NCI-H2081 (cell line): ENCODE measurements around the gene C5AR1.
A peak's percentile ranks its signal among the peaks of the same experiment; 100 is the strongest.
"Not testable (repeated sequence)": the region's sequence is repeated elsewhere in the genome, so short reads cannot be mapped to it uniquely, and the experiment has no call there.

Experiments used
- DNase-seq, 2 experiments: peaks; one replicate each; lab custom pipeline; 2025; lab: John Stamatoyannopoulos, UW

Gene C5AR1

GRCh38 chr19:47331931-47332547 lies 22.4 kb downstream of the C5AR1 start, which contains the start of gene C5AR2:
Gene C5AR2 (plus strand): TSS chr19:47332175. CDS start chr19:47340800, 8,625 bp downstream.
- no peak for DNase-seq

- not testable (repeated sequence) for DNase-seq
Measured at GRCh38 chr19:47336765-47337718, 27.4 kb downstream of the C5AR1 start.

GRCh38 chr19:47339196-47339880 lies 29.7 kb downstream of the C5AR1 start:
- no peak for DNase-seq

GRCh38 chr19:47340477-47341208 lies 31.0 kb downstream of the C5AR1 start:
- no peak for DNase-seq

- no peak for DNase-seq
Measured at GRCh38 chr19:47341734-47342133, 32.1 kb downstream of the C5AR1 start.

- DNase-seq, result no peak
Measured at GRCh38 chr19:47343194-47343802, 33.6 kb downstream of the C5AR1 start.

GRCh38 chr19:47344425-47344824 lies 34.8 kb downstream of the C5AR1 start:
- no peak for DNase-seq

- DNase-seq, result not testable (repeated sequence)
Measured at GRCh38 chr19:47346024-47346423, 36.4 kb downstream of the C5AR1 start.

GRCh38 chr19:47348819-47349795 lies 39.4 kb downstream of the C5AR1 start, which contains the start of gene DHX34:
Gene DHX34 (plus strand): TSS chr19:47349315. CDS start chr19:47353031, 3,716 bp downstream.
- peak; percentile 98 for DNase-seq

- no peak for DNase-seq
Measured at GRCh38 chr19:47350630-47351029, 41.0 kb downstream of the C5AR1 start.

- peak in 1 of 2 experiments; percentile 10 for DNase-seq
Measured at GRCh38 chr19:47351548-47351947, 41.9 kb downstream of the C5AR1 start.

- DNase-seq, result no peak
Measured at GRCh38 chr19:47352095-47352494, 42.4 kb downstream of the C5AR1 start.

GRCh38 chr19:47353307-47353712 lies 43.6 kb downstream of the C5AR1 start:
- DNase-seq, result peak in 1 of 2 experiments; percentile 6

GRCh38 chr19:47356900-47357299 lies 47.2 kb downstream of the C5AR1 start:
- no peak for DNase-seq

GRCh38 chr19:47357788-47358680 lies 48.4 kb downstream of the C5AR1 start:
- DNase-seq, result no peak

- DNase-seq, result no peak
Measured at GRCh38 chr19:47358936-47359335, 49.3 kb downstream of the C5AR1 start.

GRCh38 chr19:47362321-47362720 lies 52.7 kb downstream of the C5AR1 start:
- DNase-seq, result no peak

- no peak for DNase-seq
Measured at GRCh38 chr19:47363758-47364531, 54.3 kb downstream of the C5AR1 start.
